HG02642 (cell line): ENCODE measurements around the gene LST1.
"Not testable (repeated sequence)": the region's sequence is repeated elsewhere in the genome, so short reads cannot be mapped to it uniquely, and the experiment has no call there.

ENCODE experiments used
- ATAC-seq: cut with Tn5 transposase; IDR thresholded peaks from one replicate; pipeline ENCODE4 v1.9.1; 2021; ENCODE audit warnings: mild to moderate bottlenecking; ENCODE audit not compliant: unreplicated experiment, poor library complexity

LST1 gene

DNA sequence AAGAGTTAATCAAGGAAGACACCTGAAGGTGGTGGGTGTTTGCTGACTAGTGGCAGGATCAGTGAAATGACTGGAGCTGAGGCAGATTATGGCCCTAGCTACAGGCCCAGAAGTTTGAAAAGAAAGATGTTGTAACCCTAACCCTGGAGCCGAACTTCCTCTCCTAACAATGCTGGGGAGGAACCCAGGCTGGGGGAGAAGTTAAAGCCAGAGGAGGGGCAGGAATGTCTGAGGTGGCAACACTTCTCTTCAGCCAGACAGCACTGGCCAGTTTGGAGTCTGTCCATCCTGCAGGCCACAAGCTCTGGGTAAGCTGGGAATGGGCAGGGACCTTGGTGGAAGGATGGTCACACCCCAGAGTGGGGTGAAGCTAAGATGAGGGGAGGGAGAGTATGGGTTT lies at the start of gene LST1:
TSS of gene LST1 (plus strand) at position 270 of the 400 bp plus-strand sequence. CDS start 1,023 bp downstream, outside the sequence.
- no peak for ATAC-seq

DNA sequence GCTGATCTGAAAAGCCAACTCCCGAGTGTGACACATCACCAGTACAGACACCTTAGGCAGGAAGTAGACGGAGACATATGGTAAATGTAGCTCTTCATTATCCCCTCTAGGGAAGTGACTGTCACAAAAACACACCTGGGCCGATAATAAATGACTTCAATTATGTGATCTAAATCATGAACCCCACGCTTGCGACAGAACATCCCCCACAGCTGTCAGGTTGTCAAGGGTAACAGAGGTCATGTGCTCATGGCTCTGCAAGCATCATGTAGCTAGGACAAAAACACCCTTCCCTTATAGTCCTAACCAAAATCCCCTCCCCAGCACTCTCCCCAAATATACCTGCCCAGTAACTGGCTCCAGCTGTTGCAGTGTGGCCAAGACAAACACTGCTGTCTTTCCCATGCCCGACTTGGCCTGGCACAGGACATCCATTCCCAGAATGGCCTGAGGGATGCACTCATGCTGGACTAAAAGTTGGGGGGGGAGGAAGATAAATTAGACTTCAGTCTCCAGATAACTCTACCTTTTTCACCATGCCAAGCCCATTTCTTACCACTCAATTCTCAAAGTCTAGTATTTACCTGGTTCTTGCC lies 47.2 kb upstream of the LST1 start:
- no peak for ATAC-seq

GRCh38 chr6:31540640-31541039 lies 45.4 kb upstream of the LST1 start:
- no peak for ATAC-seq

GRCh38 chr6:31541059-31541657 lies 44.9 kb upstream of the LST1 start:
- ATAC-seq: no peak

- peak; percentile 80 for ATAC-seq
Measured at GRCh38 chr6:31541658-31542521, 44.2 kb upstream of the LST1 start, which contains the start of gene DDX39B. DDX39B (minus strand) TSS chr6:31542003; CDS start chr6:31540532, 1,471 bp downstream.

DNA sequence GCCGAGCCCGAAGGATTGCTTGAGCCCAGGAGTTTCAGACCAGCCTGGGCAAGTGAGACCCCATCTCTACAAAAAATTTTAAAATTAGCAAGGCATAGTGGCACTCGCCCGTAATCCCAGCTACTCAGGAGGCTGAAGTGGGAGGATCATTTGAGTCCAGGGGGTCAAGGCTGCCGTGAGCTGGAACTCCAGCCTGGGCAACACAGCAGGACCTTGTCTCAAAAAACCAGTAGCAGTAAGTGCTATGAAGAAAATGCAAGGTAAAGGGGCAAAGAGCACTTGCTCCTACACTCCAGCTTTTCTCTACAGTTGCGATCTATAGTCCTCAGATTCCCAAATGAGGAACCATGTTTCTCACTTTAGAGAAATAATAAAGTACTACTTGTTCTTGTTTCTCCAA lies 42.4 kb upstream of the LST1 start:
- ATAC-seq: no peak

DNA sequence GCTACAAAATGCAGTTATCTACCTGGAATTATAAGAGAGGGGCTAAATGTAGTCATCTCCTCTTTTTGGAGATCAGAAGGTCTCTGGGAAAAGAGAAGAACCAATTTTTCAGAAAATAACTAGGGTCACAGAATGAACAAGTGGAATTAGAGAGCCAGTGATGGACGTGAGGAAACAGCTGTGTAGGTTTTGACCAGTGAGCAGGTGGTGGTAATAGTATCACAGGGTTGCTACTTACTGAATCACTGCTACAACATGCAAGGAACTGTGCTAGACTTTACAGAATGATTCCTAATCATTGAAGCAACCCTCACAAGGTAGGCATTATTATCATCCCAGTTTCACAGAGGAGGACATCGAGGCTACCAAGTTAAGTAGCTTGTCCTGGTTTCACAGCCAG lies 41.4 kb upstream of the LST1 start:
- ATAC-seq: no peak

DNA sequence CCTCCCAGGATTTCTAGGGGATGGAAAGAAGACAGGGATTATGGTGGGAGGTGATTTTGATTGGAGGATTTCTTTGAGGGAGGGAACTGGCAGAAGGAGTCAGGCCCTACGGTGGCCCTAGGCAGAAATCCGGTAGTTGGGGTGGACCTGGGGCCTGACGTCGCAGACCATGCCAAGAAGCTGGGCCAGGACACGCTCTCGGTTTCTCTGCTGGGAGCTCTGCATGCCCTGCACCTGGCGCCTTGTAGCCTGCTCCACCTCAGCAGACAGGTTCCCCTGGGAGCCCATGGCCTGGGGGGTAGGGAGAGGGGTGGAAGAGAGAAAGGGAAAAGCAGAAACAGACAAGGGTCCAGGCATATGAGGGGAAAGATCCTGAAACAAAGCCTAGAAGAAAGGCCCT lies 40.8 kb upstream of the LST1 start:
- ATAC-seq: no peak

DNA sequence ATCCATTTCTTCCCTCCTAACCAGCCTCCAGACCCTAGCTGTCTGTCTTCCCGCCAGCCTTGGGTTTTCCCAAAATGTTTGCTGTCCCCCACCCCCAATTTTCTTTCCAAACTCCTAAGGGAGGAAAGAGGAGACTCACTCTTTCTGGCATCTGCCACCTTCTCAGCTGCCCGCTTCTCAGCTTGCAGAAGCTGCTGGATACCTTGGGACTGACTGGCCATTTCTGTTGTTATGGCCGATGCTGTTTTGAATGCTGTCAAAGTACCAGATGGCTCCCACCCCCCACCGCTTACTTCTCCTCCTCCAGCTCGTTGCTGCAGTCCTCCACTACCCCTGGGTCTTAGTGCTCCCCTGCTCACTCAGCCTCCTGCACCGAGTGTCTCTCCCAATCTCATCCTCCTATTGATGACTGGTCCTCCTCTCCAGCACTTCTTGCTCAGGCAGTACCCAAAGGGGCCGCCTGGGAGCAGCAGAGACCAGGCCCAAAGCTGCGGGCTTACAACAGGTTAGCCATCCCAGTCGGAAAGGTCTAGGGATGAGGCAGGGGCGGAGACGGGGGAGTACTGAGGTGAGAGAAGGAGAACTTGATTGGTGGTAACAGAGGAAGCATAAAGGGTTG lies 39.6 kb upstream of the LST1 start, which contains the start of gene ATP6V1G2:
TSS of gene ATP6V1G2 (minus strand) at position 270 of the 619 bp plus-strand sequence. CDS start at position 221, 49 bp downstream.
- peak; percentile 50 for ATAC-seq

GRCh38 chr6:31546958-31547726 lies 38.9 kb upstream of the LST1 start, which contains the start of gene NFKBIL1:
NFKBIL1 (plus strand) TSS chr6:31547608; CDS start chr6:31547695, 87 bp downstream.
- peak; percentile 75 for ATAC-seq

- ATAC-seq: no peak
Measured at GRCh38 chr6:31547727-31548543, 38.1 kb upstream of the LST1 start.

DNA sequence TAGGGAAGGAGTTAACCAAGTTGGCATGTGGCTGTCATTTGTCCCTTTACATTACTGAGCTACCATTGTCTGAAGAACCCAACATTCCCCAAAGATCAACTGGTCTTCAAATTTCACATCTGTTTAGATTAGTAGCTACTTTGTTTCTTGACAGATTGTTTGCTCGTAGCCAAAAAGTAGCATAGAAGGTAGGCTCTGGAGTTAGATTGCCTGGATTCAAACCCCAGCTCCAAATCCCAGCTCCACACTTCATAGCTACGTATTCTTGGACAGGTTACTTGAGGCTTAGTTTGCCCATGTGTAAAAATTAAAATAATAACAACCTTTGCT lies 37.6 kb upstream of the LST1 start:
- no peak for ATAC-seq

GRCh38 chr6:31551371-31551770 lies 34.7 kb upstream of the LST1 start:
- not testable (repeated sequence) for ATAC-seq

GRCh38 chr6:31556307-31556706 lies 29.8 kb upstream of the LST1 start:
- no peak for ATAC-seq

DNA sequence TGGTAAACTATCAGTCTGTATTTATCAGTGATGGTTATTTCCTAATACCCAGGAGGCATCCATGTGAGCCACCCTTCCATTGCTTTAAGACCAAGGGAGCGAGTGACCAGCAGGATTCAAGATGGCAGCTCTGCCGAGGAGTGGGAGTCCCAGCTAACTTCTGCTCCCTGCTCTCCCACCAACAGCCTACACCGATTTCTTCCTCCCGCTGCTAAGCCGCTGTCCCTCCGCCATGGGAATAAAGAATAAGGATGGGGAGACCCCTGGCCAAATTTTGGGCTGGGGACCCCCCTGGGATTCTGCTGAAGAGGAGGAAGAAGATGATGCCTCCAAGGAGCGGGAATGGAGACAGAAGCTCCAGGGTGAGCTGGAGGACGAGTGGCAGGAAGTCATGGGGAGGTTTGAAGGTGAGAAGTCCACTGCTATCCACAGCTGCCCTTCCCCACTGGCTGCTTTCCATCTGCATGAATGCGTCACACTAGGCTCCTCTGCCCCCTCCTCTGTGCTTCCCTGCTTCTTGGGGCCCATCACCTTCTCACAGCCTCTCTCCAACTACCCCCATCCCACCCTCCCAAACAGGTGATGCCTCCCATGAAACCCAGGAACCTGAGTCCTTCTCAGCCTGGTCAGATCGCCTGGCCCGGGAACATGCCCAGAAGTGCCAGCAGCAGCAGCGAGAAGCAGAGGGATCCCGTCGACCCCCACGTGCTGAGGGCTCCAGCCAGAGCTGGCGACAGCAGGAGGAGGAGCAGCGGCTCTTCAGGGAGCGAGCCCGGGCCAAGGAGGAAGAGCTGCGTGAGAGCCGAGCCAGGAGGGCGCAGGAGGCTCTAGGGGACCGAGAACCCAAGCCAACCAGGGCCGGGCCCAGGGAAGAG lies 28.4 kb upstream of the LST1 start:
- ATAC-seq: no peak

GRCh38 chr6:31558318-31558625 lies 27.8 kb upstream of the LST1 start:
- no peak for ATAC-seq

DNA sequence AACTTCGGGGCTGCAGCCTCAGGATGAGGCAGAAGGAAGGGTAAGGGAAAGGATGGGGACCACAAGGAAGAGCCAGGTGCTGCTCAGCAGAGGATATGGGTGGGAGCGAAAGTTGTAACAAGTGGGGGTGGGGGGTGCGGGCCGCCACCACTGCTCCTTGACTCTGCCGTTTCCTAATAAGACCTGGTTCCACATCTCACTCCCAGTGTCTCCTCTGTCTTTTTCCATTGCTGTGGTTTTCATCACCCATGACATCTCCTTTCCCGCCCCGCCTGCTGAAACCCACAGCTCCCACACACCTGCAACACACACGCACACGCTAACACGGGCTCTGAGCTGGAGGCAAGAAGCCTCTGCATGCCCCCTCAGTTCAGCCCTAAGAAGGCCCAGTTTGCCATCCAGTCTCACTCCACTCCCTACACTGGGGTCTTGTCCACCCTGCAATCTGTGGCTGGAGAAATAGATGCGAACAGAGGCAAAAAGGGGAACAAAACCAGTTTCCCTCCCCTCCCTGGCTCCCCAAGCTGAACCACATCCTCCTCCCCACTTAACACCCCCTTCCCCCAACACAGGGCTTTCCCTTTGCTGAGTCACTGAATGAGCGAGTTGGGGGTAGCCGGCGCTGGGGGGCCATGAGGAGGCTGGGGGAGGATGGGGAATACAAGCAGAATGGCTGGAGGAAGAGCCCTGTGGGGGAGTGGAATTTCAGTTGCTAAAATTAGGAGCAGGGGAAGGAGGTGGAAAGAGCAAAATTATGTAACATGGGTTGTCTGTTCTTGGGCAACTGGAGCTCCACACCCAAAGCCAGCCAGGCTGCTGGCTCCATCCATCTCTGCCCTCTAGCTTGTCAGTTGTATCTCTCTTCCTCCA lies 27.2 kb upstream of the LST1 start:
- no peak for ATAC-seq

- ATAC-seq: peak; percentile 1
Measured at GRCh38 chr6:31559606-31559957, 26.5 kb upstream of the LST1 start.
